Endometrium (tissue), 2 donors: ENCODE results near the gene GIPR.
"Not testable (repeated sequence)": the region's sequence is repeated elsewhere in the genome, so short reads cannot be mapped to it uniquely, and the experiment has no call there.

Source experiments
- FAIRE-seq: peaks from 2 replicates; lab custom pipeline; 2012; peaks lifted over from hg19 to GRCh38; lab: Jason Lieb, UNC
- donor health status: control.
- donor health status: control.

Gene GIPR

GRCh38 chr19:45667620-45668341 is at the start of gene GIPR:
Gene GIPR, plus strand, starts transcription at chr19:45668221. Its CDS starts 1,300 bp downstream, at chr19:45669521.
- no peak for FAIRE-seq

GRCh38 chr19:45621389-45621788 is 46.6 kb upstream of the GIPR start:
- no peak for FAIRE-seq

GRCh38 chr19:45621976-45622503 is 46.0 kb upstream of the GIPR start:
- no peak for FAIRE-seq

- FAIRE-seq, result no peak
Observed at GRCh38 chr19:45623984-45624383, 44.0 kb upstream of the GIPR start.

- not testable (repeated sequence) for FAIRE-seq
Observed at GRCh38 chr19:45628219-45628618, 39.8 kb upstream of the GIPR start.

- FAIRE-seq, result no peak
Observed at GRCh38 chr19:45629704-45630103, 38.3 kb upstream of the GIPR start.

GRCh38 chr19:45630463-45630862 is 37.6 kb upstream of the GIPR start:
- FAIRE-seq, result no peak

- no peak for FAIRE-seq
Observed at GRCh38 chr19:45632468-45633196, 35.4 kb upstream of the GIPR start.

GRCh38 chr19:45636275-45636674 is 31.7 kb upstream of the GIPR start:
- FAIRE-seq, result no peak

GRCh38 chr19:45636902-45637301 is 31.1 kb upstream of the GIPR start:
- FAIRE-seq, result no peak

- no peak for FAIRE-seq
Observed at GRCh38 chr19:45637890-45638667, 29.9 kb upstream of the GIPR start.

GRCh38 chr19:45638930-45639729 is 28.9 kb upstream of the GIPR start, which contains the start of gene EML2:
Gene EML2, minus strand, starts transcription at chr19:45639397. Its CDS starts 21 bp downstream, at chr19:45639376.
- no peak for FAIRE-seq

GRCh38 chr19:45640849-45641273 is 27.2 kb upstream of the GIPR start:
- no peak for FAIRE-seq

GRCh38 chr19:45641274-45642105 is 26.5 kb upstream of the GIPR start:
- no peak for FAIRE-seq

GRCh38 chr19:45643024-45643926 is 24.7 kb upstream of the GIPR start:
- no peak for FAIRE-seq

- no peak for FAIRE-seq
Observed at GRCh38 chr19:45643927-45644771, 23.9 kb upstream of the GIPR start.

GRCh38 chr19:45645068-45645630 is 22.9 kb upstream of the GIPR start:
- no peak for FAIRE-seq

GRCh38 chr19:45645631-45646344 is 22.2 kb upstream of the GIPR start:
- FAIRE-seq, result no peak
